Neural cell (in vitro differentiated cells): ENCODE data around the gene PDE1A.

Experiments used
- CTCF ChIP-seq: fragments of 450-650 bp; IDR thresholded peaks from 2 replicates; pipeline ENCODE4 v1.5.1; 2014; ENCODE audit warnings: antibody characterized with exemption, mild to moderate bottlenecking, moderate library complexity; ENCODE audit not compliant: poor library complexity, severe bottlenecking
- RAD21 ChIP-seq: fragments of 450-650 bp; conservative IDR thresholded peaks from 2 replicates; pipeline ENCODE4 v1.6.1; 2014; ENCODE audit warnings: antibody characterized with exemption, mild to moderate bottlenecking, moderate library complexity

- TF ChIP-seq RAD21: no peak
- no peak for TF ChIP-seq CTCF
Observed at GRCh38 chr2:182115258-182115657, 311.6 kb downstream of the PDE1A start.
